ENCODE measurements around the gene PDGFB.

PDGFB gene

GRCh38 chr22:39194098-39194497 lies 50.7 kb downstream of the PDGFB start:
- DNase-seq, result no peak

- DNase-seq, result no peak
Observed at GRCh38 chr22:39188809-39189208, 56.0 kb downstream of the PDGFB start.

GRCh38 chr22:39185601-39186012 lies 59.2 kb downstream of the PDGFB start:
- DNase-seq, result no peak

- no peak for DNase-seq
Observed at GRCh38 chr22:39184586-39185577, 59.9 kb downstream of the PDGFB start.

- no peak for DNase-seq
Observed at GRCh38 chr22:39183991-39184585, 60.7 kb downstream of the PDGFB start.

GRCh38 chr22:39182478-39183030 lies 62.2 kb downstream of the PDGFB start:
- DNase-seq, result no peak

- DNase-seq, result no peak
Observed at GRCh38 chr22:39181778-39182177, 63.0 kb downstream of the PDGFB start.

- DNase-seq, result no peak
Observed at GRCh38 chr22:39181356-39181755, 63.4 kb downstream of the PDGFB start.

- no peak for DNase-seq
Observed at GRCh38 chr22:39179841-39180335, 64.9 kb downstream of the PDGFB start.

- no peak for DNase-seq
Observed at GRCh38 chr22:39179401-39179827, 65.4 kb downstream of the PDGFB start.

- DNase-seq, result peak; percentile 30
Observed at GRCh38 chr22:39178206-39179111, 66.3 kb downstream of the PDGFB start.

GRCh38 chr22:39177791-39178190 lies 67.0 kb downstream of the PDGFB start:
- DNase-seq, result no peak

GRCh38 chr22:39177456-39177775 lies 67.4 kb downstream of the PDGFB start:
- no peak for DNase-seq

GRCh38 chr22:39176714-39177455 lies 67.9 kb downstream of the PDGFB start:
- no peak for DNase-seq

- DNase-seq, result no peak
Observed at GRCh38 chr22:39176143-39176713, 68.6 kb downstream of the PDGFB start.

GRCh38 chr22:39175353-39176142 lies 69.2 kb downstream of the PDGFB start:
- no peak for DNase-seq

GRCh38 chr22:39174498-39175352 lies 70.1 kb downstream of the PDGFB start:
- DNase-seq, result peak; percentile 67

- peak; percentile 57 for DNase-seq
Observed at GRCh38 chr22:39173787-39174497, 70.8 kb downstream of the PDGFB start.

All from activated CD4-positive, alpha-beta T cell treated with anti-CD3 and anti-CD28 coated beads, Interleukin-2, Interleukin-6, amounts not matched to agents 100 ng/mL and 50 ng/mL, durations not matched to agents 16 hours and 8 hours (primary cell).